ENCODE data around the gene AUNIP.

Gene AUNIP

DNA sequence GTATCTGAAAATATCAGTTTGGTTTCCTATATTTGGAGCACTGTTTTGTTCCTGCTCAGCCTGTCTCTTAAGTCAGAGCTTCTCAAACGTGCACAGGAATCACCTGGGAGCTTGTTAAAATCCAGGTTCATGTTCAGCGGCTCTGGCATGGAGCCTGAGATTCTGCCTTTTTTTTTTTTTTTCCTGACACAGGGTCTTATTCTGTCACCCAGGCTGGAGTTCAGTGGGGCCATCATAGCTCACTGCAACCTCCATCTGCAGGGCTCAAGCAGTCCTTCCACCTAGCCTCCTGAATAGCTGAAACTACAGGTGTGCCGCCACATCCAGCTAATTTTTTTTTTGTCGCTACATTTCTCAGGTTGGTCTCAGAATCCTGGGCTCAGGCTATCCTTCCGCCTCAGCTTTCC is 71.5 kb downstream of the AUNIP start:
- no peak for DNase-seq

DNA sequence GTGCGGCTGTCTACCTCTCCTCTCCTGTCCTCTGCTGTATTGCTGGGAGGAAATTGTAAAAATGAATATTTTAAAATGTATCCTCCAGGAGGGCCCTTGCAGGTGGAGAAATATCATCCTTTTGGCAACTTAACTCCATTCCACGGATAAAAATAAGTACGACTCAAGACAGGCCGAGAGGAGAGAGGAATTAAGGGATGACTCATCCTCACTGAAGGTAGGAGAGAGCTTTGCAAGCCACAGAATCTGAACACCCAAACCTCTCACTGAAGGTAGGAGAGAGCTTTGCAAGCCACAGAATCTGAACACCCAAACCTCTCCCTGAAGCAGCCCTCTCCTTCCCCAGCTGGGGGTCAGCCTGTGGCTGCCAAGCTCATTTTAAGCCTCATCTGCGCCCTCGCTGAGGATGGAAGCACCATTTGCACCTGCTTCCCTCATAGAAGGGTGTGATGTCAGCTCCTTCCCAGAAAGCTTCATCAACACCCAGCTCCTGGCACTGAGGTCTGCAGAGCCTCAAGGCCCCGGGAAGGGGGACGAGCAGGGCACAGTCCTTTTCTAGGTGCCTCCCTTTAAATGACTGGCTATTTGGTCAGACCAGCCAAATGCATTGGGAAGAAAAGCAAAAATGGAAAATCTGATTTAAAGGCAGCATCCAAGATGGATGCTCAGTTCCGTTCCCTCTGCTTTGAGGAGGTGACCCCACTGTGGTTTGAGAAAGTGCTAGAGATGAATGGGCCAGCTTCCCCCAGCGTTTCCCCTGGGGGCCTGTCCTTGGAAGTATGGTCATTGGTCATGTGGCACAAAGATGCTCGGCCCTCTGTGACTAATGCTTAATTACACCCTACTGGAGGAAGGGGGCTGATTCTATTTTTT is 72.1 kb downstream of the AUNIP start:
- no peak for DNase-seq

DNA sequence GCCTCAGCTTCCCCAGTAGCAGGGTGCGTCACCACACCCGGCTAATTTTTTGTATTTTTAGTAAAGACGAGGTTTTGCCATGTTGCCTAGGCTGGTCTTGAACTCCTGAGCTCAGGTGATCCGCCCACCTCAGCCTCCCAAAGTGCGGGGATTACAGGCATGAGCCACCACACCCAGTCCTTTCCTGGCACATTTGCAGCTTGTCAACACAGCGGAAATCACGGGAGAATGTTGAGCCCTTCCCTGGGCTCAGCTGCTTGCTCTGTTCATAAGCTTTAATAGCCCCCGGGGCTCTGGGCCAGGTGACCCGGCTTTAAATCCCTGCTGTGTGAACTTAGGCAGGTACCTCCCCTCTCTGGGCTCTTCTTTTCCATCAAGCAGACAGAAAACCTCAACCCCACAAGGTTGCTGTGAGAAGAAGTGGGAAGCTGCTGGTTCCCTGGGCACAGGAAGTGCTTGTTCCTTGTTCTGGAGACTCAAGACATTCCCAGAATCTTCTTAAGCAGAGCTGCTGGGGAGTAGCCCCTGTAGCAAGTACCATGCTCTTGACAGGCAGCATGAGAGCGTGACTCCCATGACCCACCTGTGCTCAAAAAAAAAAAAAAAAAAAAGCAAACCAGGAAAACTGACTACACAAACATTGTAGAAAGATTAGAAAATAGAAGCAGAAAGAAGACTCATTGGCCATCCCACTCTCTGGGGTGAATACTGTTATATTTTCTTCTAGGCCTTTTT is 73.8 kb downstream of the AUNIP start:
- no peak for DNase-seq

DNA sequence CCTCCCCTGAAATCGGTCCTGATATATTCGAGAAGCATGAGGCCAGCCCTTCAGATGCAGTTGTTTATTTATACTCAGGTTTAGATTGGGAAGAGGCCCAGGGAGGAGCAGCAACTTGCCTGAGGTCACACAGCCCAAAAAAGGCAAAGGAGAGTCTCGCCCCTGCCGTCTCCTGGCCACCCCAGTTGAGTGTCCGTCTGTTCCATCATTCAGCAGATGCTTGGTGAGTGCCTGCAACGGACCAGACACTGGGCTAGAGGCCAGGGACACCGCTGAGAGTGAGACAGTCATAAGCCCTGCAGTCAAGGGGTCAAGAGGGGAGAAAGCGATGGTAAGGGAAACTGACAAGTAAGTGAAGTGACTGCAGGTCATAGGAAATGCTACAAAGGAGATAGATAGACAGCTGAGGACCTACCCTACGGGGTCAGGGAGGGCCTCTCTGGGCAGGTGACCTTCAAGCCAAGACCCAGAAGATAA is 74.6 kb downstream of the AUNIP start:
- DNase-seq: no peak

Data from stimulated activated naive CD4-positive, alpha-beta T cell treated with Interleukin-2 at 50 U/mL for 16 hours (primary cell).